Body of pancreas (tissue), 4 donors: ENCODE results near the gene ATG2A.

Source experiments
- CTCF ChIP-seq, 7 experiments: fragments of 450-650 bp in 4 of 7; fragments of 200-600 bp in 3 of 7; sonication (generic) in 3 of 7; IDR thresholded peaks; one replicate each; pipeline ENCODE4 v1.5.1; 2016 to 2019; ENCODE audit warnings: antibody characterized with exemption in 7 of 7
- POLR2A ChIP-seq, 3 donors: fragments of 450-650 bp; IDR thresholded peaks; one replicate each; pipeline ENCODE4 v1.6.1; 2016; ENCODE audit warnings: antibody characterized with exemption in 3 of 3, mild to moderate bottlenecking in 2 of 3

- TF ChIP-seq POLR2A (IDR thresholded peaks at IDR 0.05) (no peak), CTCF (IDR thresholded peaks at IDR 0.05) (no peak)
These were observed 11.3 kb downstream of the ATG2A start for GRCh38 chr11:64905516-64906313.
